HEK293 (cell line): Measurements from ENCODE around the gene GRB10.

Experiments used
- CTCF ChIA-PET: fragments of 350-600 bp; formaldehyde crosslinking; extraction: SDS; loops from one replicate; lab custom pipeline; 2021; ENCODE audit warnings: antibody characterized with exemption; lab: Yijun Ruan, JAX
- POLR2A ChIA-PET: fragments of 300-600 bp; formaldehyde crosslinking; extraction: SDS; loops from one replicate; lab custom pipeline; 2020; ENCODE audit warnings: antibody characterized with exemption, inconsistent platforms; lab: Yijun Ruan, JAX
- H3K27ac ChIP-seq: fragments of 200-500 bp; sonication (Bioruptor generic); 2 replicates; pipeline ENCODE4 v1.5.1; 2014; ENCODE audit warnings: low read depth, low read length, control low read depth, inconsistent platforms; ENCODE audit errors: extremely low read depth
- H3K36me3 ChIP-seq, 2 experiments: fragments of 200-500 bp in 1 of 2; sonication (Bioruptor generic) in 1 of 2; 1 replicate in 1 of 2; 2 replicates in 1 of 2; pipeline ENCODE4 v1.5.1; 2014 to 2017; ENCODE audit warnings: inconsistent platforms in 2 of 2, low read length in 2 of 2; ENCODE audit not compliant: control insufficient read depth in 2 of 2, insufficient read depth in 1 of 2
- H3K4me1 ChIP-seq: fragments of 200-500 bp; sonication (Bioruptor generic); 2 replicates; pipeline ENCODE4 v1.5.1; 2014; ENCODE audit warnings: mild to moderate bottlenecking, low read length, inconsistent platforms; ENCODE audit not compliant: control insufficient read depth, insufficient read depth
- H3K4me3 ChIP-seq: 2 replicates; pipeline ENCODE4 v1.5.1; 2011; ENCODE audit warnings: low read depth, mild to moderate bottlenecking, control low read depth, low read length, moderate library complexity
- H3K9me3 ChIP-seq: fragments of 200-500 bp; sonication (Bioruptor generic); 2 replicates; pipeline ENCODE4 v1.5.1; 2014; ENCODE audit warnings: low read depth, low read length, inconsistent platforms; ENCODE audit not compliant: control insufficient read depth, insufficient read depth
- PRDM4 ChIP-seq: fragments of 450-650 bp; formaldehyde crosslinking; IDR thresholded peaks from 2 replicates; pipeline ENCODE4 v1.5.1; 2017; ENCODE audit warnings: missing biosample characterization, missing genetic modification characterization
- PRDM6 ChIP-seq: fragments of 450-650 bp; formaldehyde crosslinking; IDR thresholded peaks from 2 replicates; pipeline ENCODE4 v1.5.1; 2017; ENCODE audit warnings: missing biosample characterization, missing genetic modification characterization
- REPIN1 ChIP-seq: fragments of 450-650 bp; formaldehyde crosslinking; IDR thresholded peaks from 2 replicates; pipeline ENCODE4 v1.5.1; 2017; ENCODE audit warnings: missing biosample characterization, missing genetic modification characterization, low read depth
- SP2 ChIP-seq: fragments of 450-650 bp; formaldehyde crosslinking; IDR thresholded peaks from 2 replicates; pipeline ENCODE4 v1.5.1; 2016; ENCODE audit warnings: missing biosample characterization, missing genetic modification characterization
- SP7 ChIP-seq: fragments of 450-650 bp; formaldehyde crosslinking; IDR thresholded peaks from 2 replicates; pipeline ENCODE4 v1.5.1; 2016; ENCODE audit warnings: missing biosample characterization, missing genetic modification characterization
- ZNF112 ChIP-seq: fragments of 450-650 bp; formaldehyde crosslinking; IDR thresholded peaks from 2 replicates; pipeline ENCODE4 v1.5.0; 2017; ENCODE audit warnings: missing biosample characterization, missing genetic modification characterization
- ZNF211 ChIP-seq: fragments of 450-650 bp; formaldehyde crosslinking; IDR thresholded peaks from 2 replicates; pipeline ENCODE4 v1.5.1; 2016; ENCODE audit warnings: low read depth, missing biosample characterization, missing genetic modification characterization
- ZNF23 ChIP-seq: fragments of 450-650 bp; formaldehyde crosslinking; IDR thresholded peaks from 2 replicates; pipeline ENCODE4 v1.5.1; 2016; ENCODE audit warnings: missing biosample characterization, missing genetic modification characterization, borderline replicate concordance
- ZNF274 ChIP-seq, 2 experiments: fragments of 200-500 bp in 1 of 2; fragments of 450-650 bp in 1 of 2; sonication (Bioruptor generic) in 1 of 2; formaldehyde crosslinking in 1 of 2; IDR thresholded peaks; 2 replicates each; pipeline versions ENCODE4 v1.5.1 to v1.6.1; 2014 to 2016; ENCODE audit warnings: borderline replicate concordance in 1 of 2, inconsistent platforms in 1 of 2, low read length in 1 of 2, missing biosample characterization in 1 of 2, missing genetic modification characterization in 1 of 2
- ZNF354C ChIP-seq: fragments of 450-650 bp; formaldehyde crosslinking; IDR thresholded peaks from 2 replicates; pipeline ENCODE4 v1.5.1; 2016; ENCODE audit warnings: missing biosample characterization, missing genetic modification characterization, low read depth, borderline replicate concordance
- ZNF48 ChIP-seq: fragments of 450-650 bp; formaldehyde crosslinking; IDR thresholded peaks from 2 replicates; pipeline ENCODE4 v1.5.1; 2016; ENCODE audit warnings: missing biosample characterization, missing genetic modification characterization
- ZNF544 ChIP-seq: fragments of 450-650 bp; formaldehyde crosslinking; IDR thresholded peaks from 2 replicates; pipeline ENCODE4 v1.5.0; 2017; ENCODE audit warnings: missing biosample characterization, missing genetic modification characterization
- ZNF629 ChIP-seq: fragments of 450-650 bp; formaldehyde crosslinking; IDR thresholded peaks from 2 replicates; pipeline ENCODE4 v1.5.1; 2017; ENCODE audit warnings: missing biosample characterization, missing genetic modification characterization
- ZNF664 ChIP-seq: fragments of 450-650 bp; formaldehyde crosslinking; IDR thresholded peaks from 2 replicates; pipeline ENCODE4 v1.5.1; 2016; ENCODE audit warnings: missing biosample characterization, missing genetic modification characterization
- ZNF692 ChIP-seq: fragments of 450-650 bp; formaldehyde crosslinking; IDR thresholded peaks from 2 replicates; pipeline ENCODE4 v1.5.1; 2016; ENCODE audit warnings: missing biosample characterization, missing genetic modification characterization
- ZNF837 ChIP-seq: fragments of 450-650 bp; formaldehyde crosslinking; IDR thresholded peaks from 2 replicates; pipeline ENCODE4 v1.5.1; 2016; ENCODE audit warnings: missing biosample characterization, missing genetic modification characterization
- ZSCAN18 ChIP-seq: fragments of 450-650 bp; formaldehyde crosslinking; IDR thresholded peaks from 2 replicates; pipeline ENCODE4 v1.5.1; 2016; ENCODE audit warnings: missing biosample characterization, missing genetic modification characterization
- TF ChIP-seq, protein P1 (sequence below): fragments of 450-650 bp; formaldehyde crosslinking; IDR thresholded peaks from 2 replicates; pipeline ENCODE4 v1.5.1; 2016; ENCODE audit warnings: missing biosample characterization, missing genetic modification characterization, low read depth

The GRB10 gene

GRCh38 chr7:50729962-50730361, 52.7 kb downstream of the GRB10 start (continued):
- TF ChIP-seq ZNF274 (IDR thresholded peaks at IDR 0.05; ENCODE audit: low read length) (no peak), ZNF274 (tag by site-specific recombination; IDR thresholded peaks at IDR 0.05; ENCODE audit: borderline replicate concordance) (no peak), ZNF354C (tag by site-specific recombination) (no peak), ZNF112 (tag by site-specific recombination) (no peak), PRDM6 (no peak), ZNF664 (tag by site-specific recombination) (no peak)

- Histone ChIP-seq H3K4me1 (0 out of 2 replicates have a peak, but pooled peaks cover 2% of the 10 kb centered on the region), H3K9me3 (no peaks in the 10 kb centered on the region), H3K4me3 (no peak overlapping the region), H3K27ac (no peak overlapping the region), H3K36me3 (no peaks in the 10 kb centered on the region; a peak in 1 of 3 replicates)
- CTCF ChIA-PET, result interaction anchor here (0.6 to 1.2 kb wide), 4 partner anchors 95 to 433 kb away, joined by 3 to 4 read pairs (median 3); no protein-coding TSS in a partner anchor
- TF ChIP-seq ZNF692 (no peak), ZNF48 (tag by site-specific recombination) (no peak), PRDM4 (tag by site-specific recombination) (no peak), SP7 (tag by site-specific recombination) (no peak), ZNF837 (tag by site-specific recombination) (no peak), ZNF23 (tag by site-specific recombination) (no peak), ZNF629 (tag by site-specific recombination) (peak; percentile 47), SP2 (tag by site-specific recombination) (no peak), ZNF211 (tag by site-specific recombination) (no peak), ZNF544 (tag by site-specific recombination) (no peak), ZSCAN18 (tag by site-specific recombination) (no peak), REPIN1 (tag by site-specific recombination) (no peak)
- TF ChIP-seq, protein P1, sequence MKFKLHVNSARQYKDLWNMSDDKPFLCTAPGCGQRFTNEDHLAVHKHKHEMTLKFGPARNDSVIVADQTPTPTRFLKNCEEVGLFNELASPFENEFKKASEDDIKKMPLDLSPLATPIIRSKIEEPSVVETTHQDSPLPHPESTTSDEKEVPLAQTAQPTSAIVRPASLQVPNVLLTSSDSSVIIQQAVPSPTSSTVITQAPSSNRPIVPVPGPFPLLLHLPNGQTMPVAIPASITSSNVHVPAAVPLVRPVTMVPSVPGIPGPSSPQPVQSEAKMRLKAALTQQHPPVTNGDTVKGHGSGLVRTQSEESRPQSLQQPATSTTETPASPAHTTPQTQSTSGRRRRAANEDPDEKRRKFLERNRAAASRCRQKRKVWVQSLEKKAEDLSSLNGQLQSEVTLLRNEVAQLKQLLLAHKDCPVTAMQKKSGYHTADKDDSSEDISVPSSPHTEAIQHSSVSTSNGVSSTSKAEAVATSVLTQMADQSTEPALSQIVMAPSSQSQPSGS (tag by site-specific recombination), result peak; percentile 73
- POLR2A ChIA-PET, result no interaction called here
These were observed 54.5 kb downstream of the GRB10 start for GRCh38 chr7:50728184-50728583.
